Urinary bladder (tissue), 4 donors: ENCODE results near the gene TEAD4. TPM values are rescaled to one million over a fixed set of nuclear protein-coding genes. Genes with fewer than 3 reads are reported as not detected.
A peak's percentile ranks its signal among the peaks of the same experiment; 100 is the strongest.

Experiments used
- DNase-seq: peaks from one replicate; pipeline ENCODE4 v3.0.0-alpha.2; 2015; ENCODE audit errors: extremely low spot score
- H3K27ac ChIP-seq: one replicate; pipeline ENCODE4 v1.5.1; 2013; ENCODE audit warnings: low read depth, mild to moderate bottlenecking, moderate library complexity
- H3K36me3 ChIP-seq: one replicate; pipeline ENCODE4 v1.6.1; 2013; ENCODE audit warnings: mild to moderate bottlenecking, moderate library complexity; ENCODE audit not compliant: insufficient read depth
- H3K4me1 ChIP-seq: one replicate; pipeline ENCODE4 v1.6.1; 2013; ENCODE audit warnings: mild to moderate bottlenecking, moderate library complexity; ENCODE audit not compliant: insufficient read depth
- H3K4me3 ChIP-seq: one replicate; pipeline ENCODE4 v1.5.1; 2013; ENCODE audit warnings: low read depth, low read length
- WGBS: extraction: QIAGEN DNeasy Blood & Tissue Kit; methylation state at CpG from one replicate; pipeline ENCODE4 v1.1.7; 2013; 5-methylcytosine and 5-hydroxymethylcytosine counted together
- polyA plus RNA-seq: library from polyadenylated mRNA; stranded (reverse); fragments of 200-250 nt; gene quantifications from one replicate; pipeline ENCODE4 v1.2.3, GENCODE V29; 2013
- total RNA-seq: library from RNA; depleted of rRNA; stranded (reverse); fragments of >200 nt; gene quantifications from one replicate; pipeline ENCODE4 v1.2.3, GENCODE V29; 2014
- donor health status: healthy with polysubstance abuse.
- donor health status: healthy.

Gene TEAD4
- total RNA-seq (3.7 TPM), polyA plus RNA-seq (16.3 TPM)

GRCh38 chr12:2959192-2959504, at the start of gene TEAD4:
TSS of gene TEAD4 (plus strand) at chr12:2959397.
- Histone ChIP-seq H3K36me3 (no peaks in the 10 kb centered on the region), H3K27ac (no peak within 1 kb of the TSS), H3K4me3 (peak within 1 kb of the TSS; percentile 63), H3K4me1 (peaks cover 1% of the 10 kb centered on the region)
- under 1% methylated on average over 33 of the region's 50 CpGs for WGBS
- DNase-seq: no peak

GRCh38 chr12:2912216-2912575, 47.0 kb upstream of the TEAD4 start:
- no peak for DNase-seq
- H3K4me3 ChIP-seq: no peak overlapping the region
- WGBS: 96% methylated on average over 3 of the region's 3 CpGs
- no peaks in the 10 kb centered on the region for H3K4me1 ChIP-seq
- no peaks in the 10 kb centered on the region for H3K36me3 ChIP-seq
- H3K27ac ChIP-seq: no peak overlapping the region

- WGBS: 88% methylated on average over 2 of the region's 2 CpGs
- DNase-seq: no peak
- no peak overlapping the region for H3K4me3 ChIP-seq
- no peaks in the 10 kb centered on the region for H3K4me1 ChIP-seq
- peaks cover 2% of the 10 kb centered on the region for H3K36me3 ChIP-seq
- H3K27ac ChIP-seq: no peak overlapping the region
Measured at GRCh38 chr12:2919249-2919648, 39.9 kb upstream of the TEAD4 start.

GRCh38 chr12:2922329-2922728, 36.9 kb upstream of the TEAD4 start:
- Histone ChIP-seq H3K36me3 (peaks cover 2% of the 10 kb centered on the region), H3K27ac (no peak overlapping the region), H3K4me3 (no peak overlapping the region), H3K4me1 (no peaks in the 10 kb centered on the region)
- WGBS: 95% methylated on average over 2 of the region's 2 CpGs
- DNase-seq: no peak

- no peak overlapping the region for H3K27ac ChIP-seq
- H3K4me3 ChIP-seq: no peak overlapping the region
- 97% methylated on average over 9 of the region's 9 CpGs for WGBS
- no peaks in the 10 kb centered on the region for H3K4me1 ChIP-seq
- DNase-seq: no peak
- H3K36me3 ChIP-seq: peaks cover 2% of the 10 kb centered on the region
Measured at GRCh38 chr12:2923057-2923456, 36.1 kb upstream of the TEAD4 start.

GRCh38 chr12:2924019-2924418, 35.2 kb upstream of the TEAD4 start:
- 89% methylated on average over 3 of the region's 3 CpGs for WGBS
- H3K27ac ChIP-seq: no peak overlapping the region
- H3K36me3 ChIP-seq: peaks cover 2% of the 10 kb centered on the region
- no peaks in the 10 kb centered on the region for H3K4me1 ChIP-seq
- H3K4me3 ChIP-seq: no peak overlapping the region
- DNase-seq: no peak

DNA sequence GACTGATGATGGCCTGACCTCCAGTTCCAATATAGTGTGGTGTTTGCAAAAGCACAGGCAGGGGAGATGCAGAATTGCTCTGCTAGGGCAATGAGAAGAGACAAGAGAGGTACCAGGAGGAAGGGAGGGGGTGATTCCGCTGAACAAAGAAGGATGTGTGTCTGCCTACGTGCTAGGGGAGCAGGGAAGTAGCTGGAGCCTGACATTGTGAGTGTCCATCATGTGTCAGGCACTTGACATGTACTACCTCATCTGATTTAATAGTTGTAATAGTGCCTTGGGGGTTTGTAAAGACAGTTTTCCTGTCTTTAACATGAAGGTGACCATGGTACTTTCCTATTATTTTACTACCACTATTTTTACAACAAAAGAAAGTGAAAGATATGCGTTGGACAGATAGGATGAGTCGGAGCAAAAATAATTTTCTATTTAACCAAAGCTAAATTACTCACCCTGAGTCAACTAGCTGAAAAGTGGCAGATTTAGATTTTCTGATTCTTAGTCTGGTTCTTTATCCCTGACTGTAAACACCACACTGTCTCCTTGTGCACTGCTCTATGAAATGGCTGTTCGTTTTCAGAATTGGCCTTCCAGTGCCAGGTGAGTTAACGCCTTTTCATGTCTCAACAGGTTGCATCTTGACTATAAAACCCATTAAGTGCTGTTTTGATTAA, 33.7 kb upstream of the TEAD4 start:
- Histone ChIP-seq H3K27ac (no peak overlapping the region), H3K4me1 (no peaks in the 10 kb centered on the region), H3K36me3 (peaks cover 2% of the 10 kb centered on the region), H3K4me3 (no peak overlapping the region)
- WGBS: 88% methylated on average over 6 of the region's 6 CpGs
- no peak for DNase-seq

DNA sequence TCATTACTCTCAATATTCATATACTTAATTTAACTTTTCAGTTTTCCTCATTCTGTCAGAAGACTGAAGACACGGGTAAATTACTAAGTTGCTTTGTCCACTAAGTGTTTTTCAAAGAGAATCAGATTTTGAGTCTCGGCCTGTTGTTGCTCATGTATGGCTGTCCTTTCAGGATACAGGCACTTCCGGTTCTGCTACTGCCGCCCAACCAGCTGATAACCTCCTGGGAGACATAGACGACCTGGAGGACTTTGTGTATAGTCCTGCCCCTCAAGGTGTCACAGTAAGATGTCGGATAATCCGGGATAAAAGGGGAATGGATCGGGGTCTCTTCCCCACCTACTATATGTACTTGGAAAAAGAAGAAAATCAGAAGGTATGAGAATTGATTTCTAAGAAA, 28.3 kb upstream of the TEAD4 start:
- Histone ChIP-seq H3K36me3 (peaks cover 2% of the 10 kb centered on the region), H3K4me1 (no peaks in the 10 kb centered on the region), H3K4me3 (no peak overlapping the region), H3K27ac (no peak overlapping the region)
- 81% methylated on average over 8 of the region's 8 CpGs for WGBS
- DNase-seq: no peak

DNA sequence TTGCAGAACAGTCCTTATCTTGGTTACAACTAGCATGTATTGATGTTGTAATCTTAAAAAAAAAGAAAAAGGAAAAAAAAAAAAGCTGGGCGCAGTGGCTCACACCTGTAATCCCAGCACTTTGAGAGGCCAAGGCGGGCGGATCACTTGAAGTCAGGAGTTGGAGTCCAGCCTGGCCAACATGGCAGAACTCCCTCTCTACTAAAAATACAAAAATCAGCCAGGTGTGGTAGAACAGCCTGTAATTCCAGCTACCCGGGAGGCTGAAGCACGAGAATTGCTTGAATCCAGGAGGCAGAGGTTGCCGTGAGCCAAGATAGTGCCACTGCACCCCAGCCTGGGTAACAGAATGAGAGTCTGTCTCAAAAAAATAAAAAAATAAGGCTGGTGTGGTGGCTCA, 25.6 kb upstream of the TEAD4 start:
- Histone ChIP-seq H3K27ac (no peak overlapping the region), H3K36me3 (peaks cover 2% of the 10 kb centered on the region), H3K4me1 (no peaks in the 10 kb centered on the region), H3K4me3 (no peak overlapping the region)
- DNase-seq: no peak
- 98% methylated on average over 6 of the region's 6 CpGs for WGBS

GRCh38 chr12:2934371-2934770, 24.8 kb upstream of the TEAD4 start:
- no peak for DNase-seq
- 91% methylated on average over 6 of the region's 6 CpGs for WGBS

GRCh38 chr12:2936301-2936700, 22.9 kb upstream of the TEAD4 start:
- H3K36me3 ChIP-seq: no peaks in the 10 kb centered on the region

More at GRCh38 chr12:2934371-2934770, 24.8 kb upstream of the TEAD4 start:
- no peak overlapping the region for H3K27ac ChIP-seq
- H3K36me3 ChIP-seq: peaks cover 2% of the 10 kb centered on the region
- no peak overlapping the region for H3K4me3 ChIP-seq
- no peaks in the 10 kb centered on the region for H3K4me1 ChIP-seq

GRCh38 chr12:2937500-2937899, 21.7 kb upstream of the TEAD4 start:
- no peak for DNase-seq
- Histone ChIP-seq H3K27ac (no peak overlapping the region), H3K4me3 (no peak overlapping the region), H3K36me3 (no peaks in the 10 kb centered on the region), H3K4me1 (no peaks in the 10 kb centered on the region)
- WGBS: 76% methylated on average over 3 of the region's 3 CpGs

More at GRCh38 chr12:2936301-2936700, 22.9 kb upstream of the TEAD4 start:
- Histone ChIP-seq H3K4me1 (no peaks in the 10 kb centered on the region), H3K27ac (no peak overlapping the region), H3K4me3 (no peak overlapping the region)
- 95% methylated on average over 11 of the region's 11 CpGs for WGBS
- no peak for DNase-seq

DNA sequence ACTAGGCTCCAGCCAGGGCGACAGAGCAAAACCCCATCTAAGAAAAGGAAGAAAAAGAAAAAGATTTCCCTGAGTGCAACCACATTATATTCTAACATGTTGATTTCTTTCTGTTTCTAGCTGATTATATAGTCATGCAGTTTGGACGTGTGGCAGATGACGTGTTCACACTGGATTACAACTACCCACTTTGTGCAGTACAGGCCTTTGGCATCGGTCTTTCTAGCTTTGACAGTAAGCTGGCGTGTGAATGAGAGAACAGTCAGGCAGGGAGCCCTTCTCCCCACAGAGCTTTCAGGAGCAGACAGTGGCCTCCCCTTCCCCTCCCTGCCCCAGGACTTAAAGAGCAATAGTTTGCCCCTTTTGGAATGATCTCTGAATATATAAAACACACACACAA, 20.0 kb upstream of the TEAD4 start:
- H3K27ac ChIP-seq: no peak overlapping the region
- H3K4me1 ChIP-seq: no peaks in the 10 kb centered on the region
- H3K36me3 ChIP-seq: no peaks in the 10 kb centered on the region
- 87% methylated on average over 5 of the region's 5 CpGs for WGBS
- no peak for DNase-seq
- H3K4me3 ChIP-seq: no peak overlapping the region

DNA sequence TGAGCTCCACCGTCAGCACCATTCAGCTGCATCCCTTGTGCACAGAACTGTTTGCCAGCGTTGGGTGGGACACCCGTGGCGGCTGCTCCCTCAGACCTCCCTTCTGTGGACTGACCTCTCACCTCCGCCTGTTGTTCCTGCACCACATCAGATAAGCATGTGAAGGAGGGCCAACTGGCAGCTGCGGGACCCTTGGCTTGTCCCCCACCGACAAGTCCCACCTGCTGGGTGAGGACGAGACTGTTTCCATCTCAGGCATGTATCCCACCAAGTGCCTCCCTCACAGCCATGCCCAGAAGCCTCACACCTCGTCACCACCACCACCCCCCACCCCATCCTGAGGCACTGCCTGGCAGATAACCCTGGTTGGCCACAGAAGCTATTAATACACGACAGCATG, 18.6 kb upstream of the TEAD4 start:
- no peak for DNase-seq
- WGBS: 40% methylated on average over 10 of the region's 10 CpGs
- Histone ChIP-seq H3K4me1 (no peaks in the 10 kb centered on the region), H3K4me3 (no peak overlapping the region), H3K36me3 (no peaks in the 10 kb centered on the region), H3K27ac (no peak overlapping the region)

DNA sequence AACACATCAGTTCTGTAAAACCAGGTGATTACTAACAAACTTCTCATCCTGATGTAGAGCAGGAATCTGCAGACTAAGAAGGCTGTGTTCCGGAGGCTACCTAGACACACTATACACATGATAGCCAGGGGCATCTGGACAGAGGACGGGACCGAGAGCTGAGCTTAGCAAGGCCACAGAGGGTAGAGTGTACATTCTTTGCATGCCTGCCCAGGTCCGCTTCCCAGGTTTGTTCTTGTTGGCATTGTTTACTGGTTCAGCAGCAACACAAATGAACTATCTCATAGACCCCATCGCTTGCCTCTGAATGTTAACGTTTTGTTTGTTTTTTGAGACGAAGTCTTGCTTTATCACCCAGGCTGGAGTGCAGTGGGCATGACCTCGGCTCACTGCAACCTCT, 17.7 kb upstream of the TEAD4 start:
- Histone ChIP-seq H3K27ac (no peak overlapping the region), H3K4me3 (no peak overlapping the region), H3K36me3 (no peaks in the 10 kb centered on the region), H3K4me1 (no peaks in the 10 kb centered on the region)
- no peak for DNase-seq
- 82% methylated on average over 8 of the region's 8 CpGs for WGBS
